Upper lobe of left lung (tissue), 6 donors: Measurements from ENCODE around the gene ATP2A1. TPM values are rescaled to one million over a fixed set of nuclear protein-coding genes. Genes with fewer than 3 reads are reported as not detected.

ENCODE experiments used
- ATAC-seq, 2 donors: fragments of 200-7000 bp; cut with Tn5 transposase; one replicate each; pipeline ENCODE4 v1.9.1; 2022; ENCODE audit warnings: mild to moderate bottlenecking in 2 of 2, moderate library complexity in 2 of 2; ENCODE audit not compliant: low FRiP score in 2 of 2
- DNase-seq, 2 donors: peaks; one replicate each; pipeline ENCODE4 v3.0.0-alpha.2; 2019 to 2020
- H3K27ac ChIP-seq, 4 donors: fragments of 200-600 bp; sonication (generic); one replicate each; pipeline ENCODE4 v1.5.1; 2016 to 2019
- H3K27me3 ChIP-seq, 4 donors: fragments of 200-600 bp; sonication (generic); one replicate each; pipeline ENCODE4 v1.5.1; 2017 to 2019
- H3K36me3 ChIP-seq, 4 donors: fragments of 200-600 bp; sonication (generic); one replicate each; pipeline ENCODE4 v1.5.1; 2016 to 2019
- H3K4me1 ChIP-seq, 4 donors: fragments of 200-600 bp; sonication (generic); one replicate each; pipeline ENCODE4 v1.5.1; 2018 to 2019
- H3K4me3 ChIP-seq, 4 donors: fragments of 200-600 bp; sonication (generic); one replicate each; pipeline ENCODE4 v1.5.1; 2017 to 2019; ENCODE audit warnings: mild to moderate bottlenecking in 2 of 4, moderate library complexity in 1 of 4
- H3K9me3 ChIP-seq, 4 donors: fragments of 200-600 bp; sonication (generic); one replicate each; pipeline ENCODE4 v1.5.1; 2018 to 2019
- EP300 ChIP-seq, 4 donors: sonication (generic); formaldehyde crosslinking; IDR thresholded peaks; one replicate each; pipeline ENCODE4 v1.5.1; 2017; ENCODE audit warnings: antibody characterized with exemption in 4 of 4, control low read depth in 2 of 4
- POLR2A ChIP-seq, 4 donors: fragments of 450-650 bp; IDR thresholded peaks; one replicate each; pipeline ENCODE4 v1.5.1; 2016 to 2017; ENCODE audit warnings: antibody characterized with exemption in 4 of 4, mild to moderate bottlenecking in 2 of 4
- POLR2AphosphoS5 ChIP-seq, 2 donors: sonication (generic); formaldehyde crosslinking; IDR thresholded peaks; one replicate each; pipeline ENCODE4 v1.5.1; 2017; ENCODE audit warnings: antibody characterized with exemption in 2 of 2
- WGBS, 2 donors: methylation state at CpG; one replicate each; pipeline ENCODE4 v1.1.5; 2017 to 2018; 5-methylcytosine and 5-hydroxymethylcytosine counted together
- total RNA-seq, 6 donors: library from RNA; depleted of rRNA in 4 of 6; stranded (reverse); fragments of >200 nt in 4 of 6; gene quantifications; one replicate each; pipeline versions ENCODE4 v1.1.0 to v1.2.1, GENCODE V29; 2016 to 2021
- TF ChIP-seq, protein P1 (sequence below), 6 experiments: fragments of 450-650 bp in 4 of 6; fragments of 200-600 bp in 2 of 6; sonication (generic) in 2 of 6; IDR thresholded peaks; one replicate each; pipeline ENCODE4 v1.5.1; 2016 to 2019; ENCODE audit warnings: antibody characterized with exemption in 6 of 6
- donor health status: DM: no; HTN: no; CAD: no; lungs with moderate emphysema.
- donor health status: DM: no; HTN: yes; CAD: no; lungs with severe emphysema.

Gene ATP2A1
- total RNA-seq, 6 donors from 2014 or later = 0.15 to 4.2 (median 0.57) TPM

- 88 to 96% methylated on average over 1 of the region's 1 CpG for WGBS, 2 donors
- no peaks in the 10 kb centered on the region for H3K4me1 ChIP-seq
- no peak overlapping the region for H3K4me3 ChIP-seq
- no peak for ATAC-seq
- no peak overlapping the region for H3K27ac ChIP-seq
- H3K9me3 ChIP-seq = no peaks in the 10 kb centered on the region
- TF ChIP-seq POLR2AphosphoS5 (IDR thresholded peaks at IDR 0.05) (no peak), EP300 (IDR thresholded peaks at IDR 0.05) (no peak), POLR2A (IDR thresholded peaks at IDR 0.05) (no peak)
- TF ChIP-seq, protein P1, sequence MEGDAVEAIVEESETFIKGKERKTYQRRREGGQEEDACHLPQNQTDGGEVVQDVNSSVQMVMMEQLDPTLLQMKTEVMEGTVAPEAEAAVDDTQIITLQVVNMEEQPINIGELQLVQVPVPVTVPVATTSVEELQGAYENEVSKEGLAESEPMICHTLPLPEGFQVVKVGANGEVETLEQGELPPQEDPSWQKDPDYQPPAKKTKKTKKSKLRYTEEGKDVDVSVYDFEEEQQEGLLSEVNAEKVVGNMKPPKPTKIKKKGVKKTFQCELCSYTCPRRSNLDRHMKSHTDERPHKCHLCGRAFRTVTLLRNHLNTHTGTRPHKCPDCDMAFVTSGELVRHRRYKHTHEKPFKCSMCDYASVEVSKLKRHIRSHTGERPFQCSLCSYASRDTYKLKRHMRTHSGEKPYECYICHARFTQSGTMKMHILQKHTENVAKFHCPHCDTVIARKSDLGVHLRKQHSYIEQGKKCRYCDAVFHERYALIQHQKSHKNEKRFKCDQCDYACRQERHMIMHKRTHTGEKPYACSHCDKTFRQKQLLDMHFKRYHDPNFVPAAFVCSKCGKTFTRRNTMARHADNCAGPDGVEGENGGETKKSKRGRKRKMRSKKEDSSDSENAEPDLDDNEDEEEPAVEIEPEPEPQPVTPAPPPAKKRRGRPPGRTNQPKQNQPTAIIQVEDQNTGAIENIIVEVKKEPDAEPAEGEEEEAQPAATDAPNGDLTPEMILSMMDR (IDR thresholded peaks at IDR 0.05) = no peak
- no peak for DNase-seq
- no peaks in the 10 kb centered on the region for H3K27me3 ChIP-seq
- H3K36me3 ChIP-seq = peaks cover 36 to 84% (median 68%) of the 10 kb centered on the region in 4 donors
Observed at GRCh38 chr16:28838558-28838918, 39.8 kb upstream of the ATP2A1 start.

- ATAC-seq (no peak), DNase-seq (no peak)
- H3K4me3 ChIP-seq = no peak overlapping the region
- H3K27me3 ChIP-seq = no peaks in the 10 kb centered on the region
- no peaks in the 10 kb centered on the region for H3K4me1 ChIP-seq
- H3K9me3 ChIP-seq = no peaks in the 10 kb centered on the region
- WGBS, 2 donors = 92 to 97% methylated on average over 14 of the region's 14 CpGs
- TF ChIP-seq, protein P1 (IDR thresholded peaks at IDR 0.05) = no peak
- H3K27ac ChIP-seq = no peak overlapping the region
- peaks cover 32 to 84% (median 68%) of the 10 kb centered on the region in 4 donors for H3K36me3 ChIP-seq
Observed at GRCh38 chr16:28839004-28839639, 39.2 kb upstream of the ATP2A1 start.

GRCh38 chr16:28839899-28840298 lies 38.4 kb upstream of the ATP2A1 start:
- TF ChIP-seq POLR2A (IDR thresholded peaks at IDR 0.05) (no peak), POLR2AphosphoS5 (IDR thresholded peaks at IDR 0.05) (no peak), EP300 (IDR thresholded peaks at IDR 0.05) (no peak)
- TF ChIP-seq, protein P1 (IDR thresholded peaks at IDR 0.05) = no peak
- ATAC-seq = no peak
- WGBS, 2 donors = 38 to 59% methylated on average over 1 of the region's 1 CpG

DNA sequence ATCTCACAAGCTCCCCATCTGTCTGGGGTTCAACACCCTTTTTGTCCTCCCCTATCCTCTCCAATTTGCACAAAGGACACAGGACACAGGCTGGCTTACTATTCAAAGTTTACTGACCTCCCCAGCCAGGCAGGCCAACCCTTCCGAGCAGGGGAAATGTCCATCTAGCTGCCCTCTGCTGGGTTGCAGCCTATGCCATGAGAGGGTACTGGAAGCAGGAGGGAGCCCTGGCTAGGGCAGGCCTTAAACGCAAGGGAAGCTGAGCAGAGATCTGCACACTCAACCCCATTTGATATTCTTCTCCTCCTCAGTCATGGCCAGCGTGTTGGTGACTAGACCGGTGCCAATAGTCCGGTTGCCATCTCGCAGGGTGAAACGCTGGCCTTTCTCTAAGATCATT lies 35.6 kb upstream of the ATP2A1 start:
- Histone ChIP-seq H3K27me3 (no peaks in the 10 kb centered on the region), H3K4me3 (no peak overlapping the region), H3K27ac (no peak overlapping the region), H3K36me3 (peaks cover 8 to 58% (median 41%) of the 10 kb centered on the region in 4 donors), H3K4me1 (peaks cover 19 to 26% (median 21%) of the 10 kb centered on the region in 4 donors), H3K9me3 (no peaks in the 10 kb centered on the region)
- TF ChIP-seq POLR2A (IDR thresholded peaks at IDR 0.05) (no peak), POLR2AphosphoS5 (IDR thresholded peaks at IDR 0.05) (no peak), EP300 (IDR thresholded peaks at IDR 0.05) (no peak)
- TF ChIP-seq, protein P1 (IDR thresholded peaks at IDR 0.05) = no peak
- DNase-seq (no peak), ATAC-seq (no peak)
- 98 to 100% methylated on average over 5 to 7 of the region's 7 CpGs for WGBS, 2 donors

More at GRCh38 chr16:28839899-28840298, 38.4 kb upstream of the ATP2A1 start:
- no peaks in the 10 kb centered on the region for H3K27me3 ChIP-seq
- H3K36me3 ChIP-seq = peaks cover 24 to 84% (median 67%) of the 10 kb centered on the region in 4 donors
- DNase-seq = no peak
- no peaks in the 10 kb centered on the region for H3K9me3 ChIP-seq
- no peak overlapping the region for H3K4me3 ChIP-seq
- H3K4me1 ChIP-seq = peaks cover 3 to 6% (median 4%) of the 10 kb centered on the region in 4 donors
- no peak overlapping the region for H3K27ac ChIP-seq

DNA sequence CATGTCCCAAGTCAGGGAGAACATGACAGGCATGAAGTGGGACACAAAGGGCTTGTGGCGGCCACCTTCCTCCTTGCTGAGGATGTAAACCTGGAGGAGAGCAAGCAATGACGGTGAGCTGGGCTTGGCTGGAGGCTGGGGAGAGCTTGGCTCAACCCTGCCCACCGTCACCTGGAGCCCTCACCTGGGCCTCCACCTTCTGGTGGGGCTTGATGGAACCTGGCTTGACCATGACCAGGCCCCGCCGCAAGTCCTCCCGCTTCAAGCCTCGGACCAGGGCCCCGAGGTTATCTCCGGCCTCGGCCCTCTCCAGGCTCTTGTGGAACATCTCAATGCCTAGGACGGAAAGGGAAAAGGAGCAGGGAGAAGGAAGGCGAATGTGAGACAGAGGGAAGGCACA lies 34.5 kb upstream of the ATP2A1 start:
- peaks cover 8 to 52% (median 37%) of the 10 kb centered on the region in 4 donors for H3K36me3 ChIP-seq
- H3K27me3 ChIP-seq = no peaks in the 10 kb centered on the region
- WGBS, 2 donors = 91 to 95% methylated on average over 12 of the region's 12 CpGs
- H3K4me3 ChIP-seq = no peak overlapping the region
- no peak for DNase-seq
- H3K9me3 ChIP-seq = no peaks in the 10 kb centered on the region
- TF ChIP-seq POLR2A (IDR thresholded peaks at IDR 0.05) = no peak
- TF ChIP-seq, protein P1 (IDR thresholded peaks at IDR 0.05) = no peak
- no peak for TF ChIP-seq POLR2AphosphoS5 (IDR thresholded peaks at IDR 0.05)
- no peak for TF ChIP-seq EP300 (IDR thresholded peaks at IDR 0.05)
- no peak for ATAC-seq
- peaks cover 19 to 26% (median 21%) of the 10 kb centered on the region in 4 donors for H3K4me1 ChIP-seq
- no peak overlapping the region for H3K27ac ChIP-seq
